NB4 (cell line): ENCODE results near the gene AFF1.
A peak's percentile ranks its signal among the peaks of the same experiment; 100 is the strongest.

Experiments
- DNase-seq: peaks from one replicate; pipeline ENCODE4 v3.0.0; 2010; ENCODE audit warnings: low read depth
- H3K4me3 ChIP-seq: one replicate; pipeline ENCODE4 v1.5.1; 2011; ENCODE audit warnings: mild to moderate bottlenecking, low read depth, low read length, moderate library complexity
- MYC ChIP-seq: IDR thresholded peaks from 2 replicates; pipeline ENCODE4 v1.6.1; 2011; ENCODE audit warnings: low read depth, low read length
- POLR2A ChIP-seq: IDR thresholded peaks from 2 replicates; pipeline ENCODE4 v1.6.1; 2011; ENCODE audit warnings: mild to moderate bottlenecking; ENCODE audit not compliant: insufficient read length; ENCODE audit errors: extremely low read depth
- TF ChIP-seq, protein P1 (sequence below): IDR thresholded peaks from one replicate; pipeline ENCODE4 v1.5.1; 2012; ENCODE audit warnings: low read depth, low read length
- TF ChIP-seq, protein P2 (sequence below): IDR thresholded peaks from 2 replicates; pipeline ENCODE4 v1.6.1; 2011; ENCODE audit warnings: low read depth, low read length

Gene AFF1

DNA sequence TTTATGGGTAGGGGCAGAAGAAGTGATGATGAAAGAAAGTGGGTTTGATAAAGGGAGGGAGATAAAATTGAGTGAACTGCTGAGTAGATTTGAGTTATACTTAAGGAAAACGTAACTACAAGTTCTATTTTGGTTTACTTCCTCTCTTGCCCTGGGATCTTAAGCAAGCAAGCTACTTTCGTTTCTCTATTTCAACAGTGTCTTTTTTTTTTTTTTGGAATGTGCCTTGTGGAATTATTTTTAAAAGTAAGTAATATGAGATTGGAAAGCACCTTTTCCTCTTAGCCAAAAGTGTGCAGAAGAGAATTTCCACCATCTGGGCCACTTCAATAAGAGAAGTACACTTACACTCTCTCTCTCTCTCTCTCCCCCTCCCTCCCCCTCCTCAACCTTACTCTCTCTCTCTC, 26.6 kb upstream of the AFF1 start:
- peak overlapping the region; percentile 29 for H3K4me3 ChIP-seq
- peak; percentile 72 for DNase-seq
- TF ChIP-seq, protein P1, sequence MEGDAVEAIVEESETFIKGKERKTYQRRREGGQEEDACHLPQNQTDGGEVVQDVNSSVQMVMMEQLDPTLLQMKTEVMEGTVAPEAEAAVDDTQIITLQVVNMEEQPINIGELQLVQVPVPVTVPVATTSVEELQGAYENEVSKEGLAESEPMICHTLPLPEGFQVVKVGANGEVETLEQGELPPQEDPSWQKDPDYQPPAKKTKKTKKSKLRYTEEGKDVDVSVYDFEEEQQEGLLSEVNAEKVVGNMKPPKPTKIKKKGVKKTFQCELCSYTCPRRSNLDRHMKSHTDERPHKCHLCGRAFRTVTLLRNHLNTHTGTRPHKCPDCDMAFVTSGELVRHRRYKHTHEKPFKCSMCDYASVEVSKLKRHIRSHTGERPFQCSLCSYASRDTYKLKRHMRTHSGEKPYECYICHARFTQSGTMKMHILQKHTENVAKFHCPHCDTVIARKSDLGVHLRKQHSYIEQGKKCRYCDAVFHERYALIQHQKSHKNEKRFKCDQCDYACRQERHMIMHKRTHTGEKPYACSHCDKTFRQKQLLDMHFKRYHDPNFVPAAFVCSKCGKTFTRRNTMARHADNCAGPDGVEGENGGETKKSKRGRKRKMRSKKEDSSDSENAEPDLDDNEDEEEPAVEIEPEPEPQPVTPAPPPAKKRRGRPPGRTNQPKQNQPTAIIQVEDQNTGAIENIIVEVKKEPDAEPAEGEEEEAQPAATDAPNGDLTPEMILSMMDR = no peak
- TF ChIP-seq MYC = no peak
- TF ChIP-seq, protein P2, sequence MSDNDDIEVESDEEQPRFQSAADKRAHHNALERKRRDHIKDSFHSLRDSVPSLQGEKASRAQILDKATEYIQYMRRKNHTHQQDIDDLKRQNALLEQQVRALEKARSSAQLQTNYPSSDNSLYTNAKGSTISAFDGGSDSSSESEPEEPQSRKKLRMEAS = no peak
- no peak for TF ChIP-seq POLR2A

DNA sequence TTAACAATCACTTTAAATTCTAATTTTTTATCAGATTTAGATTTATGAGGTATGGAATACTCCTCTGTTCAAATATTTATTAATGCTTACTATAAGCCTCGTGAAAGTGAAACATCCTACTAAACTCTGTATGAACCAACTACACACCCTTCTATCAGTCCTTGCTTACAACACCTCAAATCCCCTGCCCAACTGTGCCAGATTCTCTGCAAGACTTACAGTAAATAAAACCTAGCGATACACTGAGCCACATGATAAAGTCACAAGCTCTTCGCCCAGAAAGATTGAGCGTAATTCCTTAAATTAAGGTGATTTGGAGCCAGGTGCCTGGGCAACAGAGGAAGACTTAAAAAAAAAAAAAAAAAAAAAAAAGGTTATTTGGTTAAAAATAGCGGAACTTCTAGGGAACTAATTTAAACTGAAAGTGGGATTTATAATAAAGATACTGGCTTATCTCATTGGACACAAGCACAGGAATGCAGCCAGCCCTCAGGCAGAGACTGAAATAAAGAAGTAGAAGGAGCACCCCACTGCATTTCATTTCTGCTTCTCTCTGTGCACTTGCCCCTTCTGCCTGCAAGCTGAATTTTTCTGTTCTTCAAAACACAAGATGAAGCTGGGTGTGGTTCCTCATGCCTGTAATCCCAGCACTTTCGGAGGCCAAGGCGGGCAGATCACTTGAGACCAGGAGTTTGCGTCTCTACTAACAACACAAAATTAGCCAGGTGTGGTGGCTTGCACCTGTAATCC, 25.1 kb upstream of the AFF1 start:
- TF ChIP-seq MYC = no peak
- TF ChIP-seq, protein P2 = no peak
- no peak overlapping the region for H3K4me3 ChIP-seq
- no peak for DNase-seq

DNA sequence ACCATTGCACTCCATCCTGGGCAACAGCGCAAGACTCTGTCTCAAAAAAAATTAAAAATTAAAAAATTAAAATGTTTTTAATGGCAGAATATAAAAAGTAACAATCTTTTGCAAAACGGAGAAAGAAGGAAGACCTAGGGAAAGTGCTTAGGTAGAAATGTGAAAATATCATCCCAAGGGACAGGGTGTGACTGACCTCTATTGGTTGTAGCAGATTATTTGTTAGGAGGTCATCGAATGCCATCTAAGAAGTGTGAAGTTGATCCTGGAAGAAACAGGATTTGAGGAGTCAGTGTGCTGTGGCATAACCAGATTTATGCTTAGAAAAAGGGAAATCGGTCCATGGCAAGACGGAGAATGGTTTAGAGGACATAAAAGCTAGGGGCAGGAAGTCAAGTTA, 24.4 kb upstream of the AFF1 start:
- no peak for DNase-seq
- H3K4me3 ChIP-seq = no peak overlapping the region
- TF ChIP-seq, protein P2 = no peak

DNA sequence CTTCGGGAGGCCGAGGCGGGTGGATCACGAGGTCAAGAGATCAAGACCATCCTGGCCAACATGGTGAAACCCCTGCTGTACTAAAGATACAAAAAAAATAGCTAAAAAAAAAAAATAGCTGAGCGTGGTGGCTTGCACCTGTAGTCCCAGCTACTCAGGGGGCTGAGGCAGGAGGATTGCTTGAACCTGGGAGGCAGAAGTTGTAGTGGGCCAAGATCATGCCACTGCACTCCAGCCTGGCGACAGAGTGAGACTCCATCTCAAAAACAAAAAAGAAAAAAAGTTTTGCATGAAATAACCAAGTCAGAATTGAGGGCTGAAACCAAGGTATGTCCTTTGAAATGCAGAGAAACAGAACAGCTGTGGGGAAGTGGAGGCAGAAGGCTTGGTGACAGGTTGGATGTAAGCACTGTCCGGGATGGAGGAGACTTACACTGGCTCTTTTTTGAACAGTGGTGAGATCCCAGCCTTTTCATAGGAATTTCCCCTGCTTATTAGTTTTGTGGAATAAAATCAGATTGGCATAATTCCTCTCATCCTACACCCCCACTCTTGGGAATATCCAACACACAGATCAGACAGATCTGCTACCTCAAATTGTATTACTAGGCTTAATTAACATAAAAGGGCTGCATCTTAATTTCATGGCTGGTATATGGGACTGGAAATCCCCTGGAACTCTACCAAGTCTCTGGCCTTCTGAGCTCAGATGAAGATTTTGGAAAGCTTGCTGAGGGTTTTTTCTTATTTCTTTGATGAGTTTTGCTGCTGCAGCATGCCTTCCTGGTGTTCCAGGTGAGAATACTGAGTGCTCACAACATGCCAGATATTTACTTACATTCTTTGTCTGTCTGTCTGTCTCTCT, 23.8 kb upstream of the AFF1 start:
- no peak for DNase-seq
- H3K4me3 ChIP-seq = no peak overlapping the region
- TF ChIP-seq MYC = no peak
- TF ChIP-seq, protein P2 = no peak
- TF ChIP-seq POLR2A = no peak
- TF ChIP-seq, protein P1 = no peak

DNA sequence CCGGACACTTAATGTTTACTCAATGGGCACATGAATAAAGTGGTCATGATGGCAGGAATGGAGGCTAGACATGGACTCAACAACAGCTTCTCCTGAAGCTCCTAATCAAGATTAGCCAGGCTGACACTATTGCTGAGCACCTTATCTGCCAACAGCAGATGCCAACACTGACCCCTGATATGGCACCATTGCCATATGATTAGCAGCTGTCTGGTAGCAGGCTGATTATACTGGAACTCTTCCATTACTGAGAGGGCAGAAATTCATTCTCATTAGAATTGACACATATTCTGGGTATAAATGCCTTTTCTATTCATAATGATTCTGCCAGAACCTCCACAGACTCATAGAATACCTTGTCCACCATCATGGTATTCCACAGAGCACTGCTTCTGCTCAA, 18.4 kb upstream of the AFF1 start:
- DNase-seq = no peak
- TF ChIP-seq POLR2A (no peak), MYC (no peak)
- TF ChIP-seq, protein P1 = no peak
- TF ChIP-seq, protein P2 = no peak
- no peak overlapping the region for H3K4me3 ChIP-seq

DNA sequence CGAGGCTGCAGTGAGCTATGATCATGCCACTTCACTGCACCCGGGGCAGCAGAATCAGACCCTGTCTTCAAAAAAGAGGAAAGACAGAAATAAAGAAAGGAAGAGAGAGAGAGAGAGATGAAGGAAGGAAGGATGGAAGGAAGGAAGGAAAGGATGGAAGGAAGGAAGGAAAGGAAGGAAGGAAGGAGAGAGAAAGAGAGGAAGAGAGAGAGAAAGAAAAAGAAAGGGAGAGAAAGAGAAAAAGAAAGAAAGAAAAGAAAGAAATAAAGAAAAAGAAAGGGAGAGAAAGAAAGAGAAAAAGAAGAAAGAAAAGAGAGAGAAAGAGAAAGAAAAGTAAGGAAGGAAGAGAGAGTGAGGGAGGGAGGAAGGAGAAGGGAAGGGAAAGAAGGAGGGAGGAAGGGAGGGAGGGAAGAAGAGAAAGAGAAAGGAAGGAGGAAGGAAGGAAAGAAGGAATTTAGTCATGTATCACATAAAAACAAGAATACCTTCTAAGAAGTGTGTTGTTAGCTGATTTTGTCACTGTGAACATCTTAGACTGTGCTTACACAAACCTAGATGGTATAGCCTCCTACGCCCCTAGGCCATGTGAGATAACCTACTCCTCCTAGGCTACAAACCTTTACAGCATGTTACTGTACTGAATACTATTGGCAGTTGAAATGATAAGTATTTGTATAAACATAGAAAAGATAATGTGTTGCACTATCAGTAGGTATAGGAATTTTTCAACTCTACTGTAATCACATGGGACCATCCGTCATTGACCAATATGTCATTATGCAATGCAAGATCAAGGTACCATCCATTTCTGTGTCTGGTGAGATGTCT, 17.4 kb upstream of the AFF1 start:
- DNase-seq = no peak
- H3K4me3 ChIP-seq = no peak overlapping the region
- TF ChIP-seq MYC (no peak), POLR2A (no peak)
- TF ChIP-seq, protein P1 = no peak
- TF ChIP-seq, protein P2 = no peak
